ENCODE results near the gene BRPF3.

GRCh38 chr6:36244641-36245280 is 48.2 kb downstream of the BRPF3 start:
- TF ChIP-seq, protein P1, sequence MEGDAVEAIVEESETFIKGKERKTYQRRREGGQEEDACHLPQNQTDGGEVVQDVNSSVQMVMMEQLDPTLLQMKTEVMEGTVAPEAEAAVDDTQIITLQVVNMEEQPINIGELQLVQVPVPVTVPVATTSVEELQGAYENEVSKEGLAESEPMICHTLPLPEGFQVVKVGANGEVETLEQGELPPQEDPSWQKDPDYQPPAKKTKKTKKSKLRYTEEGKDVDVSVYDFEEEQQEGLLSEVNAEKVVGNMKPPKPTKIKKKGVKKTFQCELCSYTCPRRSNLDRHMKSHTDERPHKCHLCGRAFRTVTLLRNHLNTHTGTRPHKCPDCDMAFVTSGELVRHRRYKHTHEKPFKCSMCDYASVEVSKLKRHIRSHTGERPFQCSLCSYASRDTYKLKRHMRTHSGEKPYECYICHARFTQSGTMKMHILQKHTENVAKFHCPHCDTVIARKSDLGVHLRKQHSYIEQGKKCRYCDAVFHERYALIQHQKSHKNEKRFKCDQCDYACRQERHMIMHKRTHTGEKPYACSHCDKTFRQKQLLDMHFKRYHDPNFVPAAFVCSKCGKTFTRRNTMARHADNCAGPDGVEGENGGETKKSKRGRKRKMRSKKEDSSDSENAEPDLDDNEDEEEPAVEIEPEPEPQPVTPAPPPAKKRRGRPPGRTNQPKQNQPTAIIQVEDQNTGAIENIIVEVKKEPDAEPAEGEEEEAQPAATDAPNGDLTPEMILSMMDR (IDR thresholded peaks at IDR 0.05) = no peak
- TF ChIP-seq POLR2AphosphoS5 (IDR thresholded peaks at IDR 0.05; ENCODE audit: low read depth, low read length) = no peak
- no peak for TF ChIP-seq SIN3A (IDR thresholded peaks at IDR 0.05; ENCODE audit: borderline replicate concordance, insufficient read depth, low read depth, low read length)
- TF ChIP-seq TCF7L2 (IDR thresholded peaks at IDR 0.05; ENCODE audit: low read depth, low read length) = no peak
- TF ChIP-seq REST (IDR thresholded peaks at IDR 0.05; ENCODE audit: insufficient read depth in 1 of 2, low read depth in 2 of 2, low read length in 1 of 2) = no peak

Measured in Panc1 (cell line).